ENCODE data around the gene LENG9. TPM values are rescaled to one million over a fixed set of nuclear protein-coding genes. Genes with fewer than 3 reads are reported as not detected.
A peak's percentile ranks its signal among the peaks of the same experiment; 100 is the strongest.
"Not testable (repeated sequence)": the region's sequence is repeated elsewhere in the genome, so short reads cannot be mapped to it uniquely, and the experiment has no call there.

The LENG9 gene
- total RNA-seq, result 4.2 TPM

- Histone ChIP-seq H3K9ac (ENCODE audit: low read depth in 1 of 3, low read length in 3 of 3) (peak within 1 kb of the TSS; percentile 81 to 86 (median 84)), H3K27ac (ENCODE audit: low read depth, low read length) (peak within 1 kb of the TSS; percentile 91), H3K27me3 (ENCODE audit: control insufficient read depth in 3 of 3, insufficient read depth in 3 of 3, low read length in 3 of 3) (no peaks in the 10 kb centered on the region), H3K9me3 (ENCODE audit: control insufficient read depth in 3 of 3, low read length in 3 of 3) (no peaks in the 10 kb centered on the region), H3K36me3 (ENCODE audit: control insufficient read depth in 3 of 3, insufficient read depth in 3 of 3, low read length in 3 of 3) (peaks cover 20 to 25% (median 22%) of the 10 kb centered on the region in 3 donors), H3K4me1 (ENCODE audit: control insufficient read depth in 3 of 3, insufficient read depth in 3 of 3, low read length in 3 of 3) (peaks cover 15 to 29% (median 28%) of the 10 kb centered on the region in 3 donors), H3K4me3 (ENCODE audit: low read length in 3 of 3) (peak within 1 kb of the TSS; percentile 72 to 80 (median 78))
Observed at GRCh38 chr19:54463531-54464043, at the start of gene LENG9. LENG9 (minus strand) TSS chr19:54463778; CDS start chr19:54463526, 252 bp downstream.

GRCh38 chr19:54509200-54509940 is 45.8 kb upstream of the LENG9 start:
- H3K9me3 ChIP-seq (ENCODE audit: control insufficient read depth in 3 of 3, low read length in 3 of 3); H3K4me3 ChIP-seq (ENCODE audit: low read length in 3 of 3); H3K9ac ChIP-seq (ENCODE audit: low read depth in 1 of 3, low read length in 3 of 3); H3K4me1 ChIP-seq (ENCODE audit: control insufficient read depth in 3 of 3, insufficient read depth in 3 of 3, low read length in 3 of 3); H3K27me3 ChIP-seq (ENCODE audit: control insufficient read depth in 3 of 3, insufficient read depth in 3 of 3, low read length in 3 of 3); H3K27ac ChIP-seq (ENCODE audit: low read depth, low read length); H3K36me3 ChIP-seq (ENCODE audit: control insufficient read depth in 3 of 3, insufficient read depth in 3 of 3, low read length in 3 of 3): not testable (repeated sequence)

GRCh38 chr19:54508487-54508886 is 44.9 kb upstream of the LENG9 start:
- not testable (repeated sequence) for H3K4me3 ChIP-seq (ENCODE audit: low read length in 3 of 3); H3K27me3 ChIP-seq (ENCODE audit: control insufficient read depth in 3 of 3, insufficient read depth in 3 of 3, low read length in 3 of 3); H3K4me1 ChIP-seq (ENCODE audit: control insufficient read depth in 3 of 3, insufficient read depth in 3 of 3, low read length in 3 of 3); H3K27ac ChIP-seq (ENCODE audit: low read depth, low read length); H3K36me3 ChIP-seq (ENCODE audit: control insufficient read depth in 3 of 3, insufficient read depth in 3 of 3, low read length in 3 of 3); H3K9me3 ChIP-seq (ENCODE audit: control insufficient read depth in 3 of 3, low read length in 3 of 3); H3K9ac ChIP-seq (ENCODE audit: low read depth in 1 of 3, low read length in 3 of 3)

- Histone ChIP-seq H3K9me3 (ENCODE audit: control insufficient read depth in 3 of 3, low read length in 3 of 3) (no peaks in the 10 kb centered on the region), H3K36me3 (ENCODE audit: control insufficient read depth in 3 of 3, insufficient read depth in 3 of 3, low read length in 3 of 3) (no peaks in the 10 kb centered on the region)
Observed at GRCh38 chr19:54507824-54508223, 44.2 kb upstream of the LENG9 start.

GRCh38 chr19:54507038-54507717 is 43.6 kb upstream of the LENG9 start:
- not testable (repeated sequence) for H3K4me1 ChIP-seq (ENCODE audit: control insufficient read depth in 3 of 3, insufficient read depth in 3 of 3, low read length in 3 of 3); H3K9ac ChIP-seq (ENCODE audit: low read depth in 1 of 3, low read length in 3 of 3); H3K4me3 ChIP-seq (ENCODE audit: low read length in 3 of 3); H3K27ac ChIP-seq (ENCODE audit: low read depth, low read length); H3K36me3 ChIP-seq (ENCODE audit: control insufficient read depth in 3 of 3, insufficient read depth in 3 of 3, low read length in 3 of 3); H3K9me3 ChIP-seq (ENCODE audit: control insufficient read depth in 3 of 3, low read length in 3 of 3); H3K27me3 ChIP-seq (ENCODE audit: control insufficient read depth in 3 of 3, insufficient read depth in 3 of 3, low read length in 3 of 3)

More at GRCh38 chr19:54507824-54508223, 44.2 kb upstream of the LENG9 start:
- no peak overlapping the region for H3K9ac ChIP-seq (ENCODE audit: low read depth in 1 of 3, low read length in 3 of 3)
- H3K4me1 ChIP-seq (ENCODE audit: control insufficient read depth in 3 of 3, insufficient read depth in 3 of 3, low read length in 3 of 3), result no peaks in the 10 kb centered on the region
- H3K27ac ChIP-seq (ENCODE audit: low read depth, low read length), result no peak overlapping the region
- H3K27me3 ChIP-seq (ENCODE audit: control insufficient read depth in 3 of 3, insufficient read depth in 3 of 3, low read length in 3 of 3), result peaks cover 0 to 3% (median 0%) of the 10 kb centered on the region in 3 donors
- H3K4me3 ChIP-seq (ENCODE audit: low read length in 3 of 3), result no peak overlapping the region

- peaks cover 0 to 3% (median 0%) of the 10 kb centered on the region in 3 donors for H3K27me3 ChIP-seq (ENCODE audit: control insufficient read depth in 3 of 3, insufficient read depth in 3 of 3, low read length in 3 of 3)
- H3K36me3 ChIP-seq (ENCODE audit: control insufficient read depth in 3 of 3, insufficient read depth in 3 of 3, low read length in 3 of 3), result no peaks in the 10 kb centered on the region
- H3K4me1 ChIP-seq (ENCODE audit: control insufficient read depth in 3 of 3, insufficient read depth in 3 of 3, low read length in 3 of 3), result no peaks in the 10 kb centered on the region
- no peak overlapping the region for H3K27ac ChIP-seq (ENCODE audit: low read depth, low read length)
- H3K9me3 ChIP-seq (ENCODE audit: control insufficient read depth in 3 of 3, low read length in 3 of 3), result no peaks in the 10 kb centered on the region
- no peak overlapping the region for H3K9ac ChIP-seq (ENCODE audit: low read depth in 1 of 3, low read length in 3 of 3)
- no peak overlapping the region for H3K4me3 ChIP-seq (ENCODE audit: low read length in 3 of 3)
Observed at GRCh38 chr19:54506079-54506478, 42.5 kb upstream of the LENG9 start.

GRCh38 chr19:54505542-54505941 is 42.0 kb upstream of the LENG9 start:
- not testable (repeated sequence) for H3K9ac ChIP-seq (ENCODE audit: low read depth in 1 of 3, low read length in 3 of 3); H3K27me3 ChIP-seq (ENCODE audit: control insufficient read depth in 3 of 3, insufficient read depth in 3 of 3, low read length in 3 of 3); H3K4me3 ChIP-seq (ENCODE audit: low read length in 3 of 3); H3K4me1 ChIP-seq (ENCODE audit: control insufficient read depth in 3 of 3, insufficient read depth in 3 of 3, low read length in 3 of 3); H3K27ac ChIP-seq (ENCODE audit: low read depth, low read length); H3K36me3 ChIP-seq (ENCODE audit: control insufficient read depth in 3 of 3, insufficient read depth in 3 of 3, low read length in 3 of 3); H3K9me3 ChIP-seq (ENCODE audit: control insufficient read depth in 3 of 3, low read length in 3 of 3)

GRCh38 chr19:54502518-54503048 is 39.0 kb upstream of the LENG9 start, which contains the start of gene LAIR2:
LAIR2 (plus strand) TSS chr19:54502831; CDS start chr19:54502919, 88 bp downstream.
- Histone ChIP-seq H3K4me1 (ENCODE audit: control insufficient read depth in 3 of 3, insufficient read depth in 3 of 3, low read length in 3 of 3) (no peaks in the 10 kb centered on the region), H3K9me3 (ENCODE audit: control insufficient read depth in 3 of 3, low read length in 3 of 3) (no peaks in the 10 kb centered on the region), H3K36me3 (ENCODE audit: control insufficient read depth in 3 of 3, insufficient read depth in 3 of 3, low read length in 3 of 3) (no peaks in the 10 kb centered on the region), H3K27me3 (ENCODE audit: control insufficient read depth in 3 of 3, insufficient read depth in 3 of 3, low read length in 3 of 3) (peaks cover 0 to 5% (median 3%) of the 10 kb centered on the region in 3 donors), H3K4me3 (ENCODE audit: low read length in 3 of 3) (no peak within 1 kb of the TSS), H3K9ac (ENCODE audit: low read depth in 1 of 3, low read length in 3 of 3) (no peak within 1 kb of the TSS), H3K27ac (ENCODE audit: low read depth, low read length) (no peak within 1 kb of the TSS)

GRCh38 chr19:54498451-54498772 is 34.8 kb upstream of the LENG9 start:
- H3K9ac ChIP-seq (ENCODE audit: low read depth in 1 of 3, low read length in 3 of 3); H3K4me3 ChIP-seq (ENCODE audit: low read length in 3 of 3); H3K9me3 ChIP-seq (ENCODE audit: control insufficient read depth in 3 of 3, low read length in 3 of 3); H3K27ac ChIP-seq (ENCODE audit: low read depth, low read length); H3K4me1 ChIP-seq (ENCODE audit: control insufficient read depth in 3 of 3, insufficient read depth in 3 of 3, low read length in 3 of 3); H3K27me3 ChIP-seq (ENCODE audit: control insufficient read depth in 3 of 3, insufficient read depth in 3 of 3, low read length in 3 of 3); H3K36me3 ChIP-seq (ENCODE audit: control insufficient read depth in 3 of 3, insufficient read depth in 3 of 3, low read length in 3 of 3): not testable (repeated sequence)
